Muscle layer of colon (tissue), 2 donors: ENCODE measurements around the gene TP53I13.
"Not testable (repeated sequence)": the region's sequence is repeated elsewhere in the genome, so short reads cannot be mapped to it uniquely, and the experiment has no call there.

ENCODE experiments used
- H3K27ac ChIP-seq: one replicate; pipeline ENCODE4 v1.7.0; 2013; ENCODE audit warnings: low read depth, mild to moderate bottlenecking, low read length, moderate library complexity
- H3K27me3 ChIP-seq, 2 donors: one replicate each; pipeline ENCODE4 v1.7.0; 2013; ENCODE audit warnings: low read length in 2 of 2, mild to moderate bottlenecking in 2 of 2; ENCODE audit not compliant: insufficient read depth in 2 of 2, control insufficient read depth in 1 of 2
- H3K36me3 ChIP-seq: one replicate; pipeline ENCODE4 v1.7.0; 2013; ENCODE audit warnings: mild to moderate bottlenecking, low read length; ENCODE audit not compliant: insufficient read depth
- H3K4me1 ChIP-seq: one replicate; pipeline ENCODE4 v1.7.0; 2013; ENCODE audit warnings: mild to moderate bottlenecking, low read length; ENCODE audit not compliant: insufficient read depth
- H3K4me3 ChIP-seq, 2 donors: one replicate each; pipeline ENCODE4 v1.7.0; 2013; ENCODE audit warnings: low read length in 2 of 2, low read depth in 1 of 2, mild to moderate bottlenecking in 1 of 2, moderate library complexity in 1 of 2
- H3K9ac ChIP-seq: one replicate; pipeline ENCODE4 v1.7.0; 2013; ENCODE audit warnings: low read length
- H3K9me3 ChIP-seq: one replicate; pipeline ENCODE4 v1.7.0; 2013; ENCODE audit warnings: mild to moderate bottlenecking, low read length
- donor health status: abdominal sarcoma.
- donor health status: Adenocarcinoma of cecum.

TP53I13 gene

GRCh38 chr17:29558139-29558538 is 10.4 kb upstream of the TP53I13 start:
- H3K4me1 ChIP-seq, H3K36me3 ChIP-seq, H3K27me3 ChIP-seq, H3K9me3 ChIP-seq, H3K4me3 ChIP-seq, H3K27ac ChIP-seq, H3K9ac ChIP-seq: not testable (repeated sequence)

- no peaks in the 10 kb centered on the region for H3K9me3 ChIP-seq
- H3K4me1 ChIP-seq: peaks cover 8% of the 10 kb centered on the region
- no peak overlapping the region for H3K9ac ChIP-seq
- H3K36me3 ChIP-seq: peaks cover 5% of the 10 kb centered on the region
- no peaks in the 10 kb centered on the region for H3K27me3 ChIP-seq
- H3K4me3 ChIP-seq: no peak overlapping the region
- no peak overlapping the region for H3K27ac ChIP-seq
These were observed 8.9 kb upstream of the TP53I13 start for GRCh38 chr17:29559640-29560039.

GRCh38 chr17:29560316-29560715 is 8.2 kb upstream of the TP53I13 start:
- Histone ChIP-seq H3K36me3 (peaks cover 5% of the 10 kb centered on the region), H3K4me3 (no peak overlapping the region), H3K9ac (no peak overlapping the region), H3K27ac (no peak overlapping the region), H3K27me3 (no peaks in the 10 kb centered on the region), H3K4me1 (peaks cover 8% of the 10 kb centered on the region), H3K9me3 (no peaks in the 10 kb centered on the region)

GRCh38 chr17:29561554-29562517 is 6.7 kb upstream of the TP53I13 start:
- Histone ChIP-seq H3K27ac (no peak overlapping the region), H3K4me1 (peaks cover 13% of the 10 kb centered on the region), H3K36me3 (peaks cover 5% of the 10 kb centered on the region), H3K9me3 (no peaks in the 10 kb centered on the region), H3K4me3 (no peak overlapping the region), H3K27me3 (no peaks in the 10 kb centered on the region), H3K9ac (no peak overlapping the region)

- Histone ChIP-seq H3K9me3 (no peaks in the 10 kb centered on the region), H3K27ac (no peak overlapping the region), H3K4me1 (peaks cover 13% of the 10 kb centered on the region), H3K36me3 (peaks cover 5% of the 10 kb centered on the region), H3K4me3 (no peak overlapping the region), H3K27me3 (no peaks in the 10 kb centered on the region), H3K9ac (no peak overlapping the region)
These were observed 5.9 kb upstream of the TP53I13 start for GRCh38 chr17:29562615-29563014.

- no peak overlapping the region for H3K27ac ChIP-seq
- peaks cover 13% of the 10 kb centered on the region for H3K4me1 ChIP-seq
- no peaks in the 10 kb centered on the region for H3K9me3 ChIP-seq
- H3K9ac ChIP-seq: no peak overlapping the region
- H3K4me3 ChIP-seq: no peak overlapping the region
- peaks cover 5% of the 10 kb centered on the region for H3K36me3 ChIP-seq
- H3K27me3 ChIP-seq: no peaks in the 10 kb centered on the region
These were observed 4.7 kb upstream of the TP53I13 start for GRCh38 chr17:29563816-29564215.

- Histone ChIP-seq H3K4me1 (peaks cover 21% of the 10 kb centered on the region), H3K27me3 (no peaks in the 10 kb centered on the region)
These were observed 2.6 kb upstream of the TP53I13 start for GRCh38 chr17:29565643-29566472.

GRCh38 chr17:29566473-29567303 is 1.8 kb upstream of the TP53I13 start, which contains the start of gene ABHD15:
TSS of gene ABHD15 (minus strand) at chr17:29567037. CDS start at chr17:29566966, 71 bp downstream.
- peak within 1 kb of the TSS; percentile 65 to 88 for H3K4me3 ChIP-seq
- no peaks in the 10 kb centered on the region for H3K27me3 ChIP-seq
- H3K9me3 ChIP-seq: no peaks in the 10 kb centered on the region
- H3K36me3 ChIP-seq: peaks cover 5% of the 10 kb centered on the region
- H3K27ac ChIP-seq: peak within 1 kb of the TSS; percentile 36
- H3K9ac ChIP-seq: peak within 1 kb of the TSS; percentile 27
- peaks cover 13% of the 10 kb centered on the region for H3K4me1 ChIP-seq

More at GRCh38 chr17:29565643-29566472, 2.6 kb upstream of the TP53I13 start:
- H3K4me3 ChIP-seq: peak overlapping the region; percentile 53 to 54
- H3K27ac ChIP-seq: peak overlapping the region; percentile 31
- H3K9ac ChIP-seq: no peak overlapping the region
- H3K9me3 ChIP-seq: no peaks in the 10 kb centered on the region
- H3K36me3 ChIP-seq: peaks cover 5% of the 10 kb centered on the region

- Histone ChIP-seq H3K4me1 (peaks cover 18% of the 10 kb centered on the region), H3K27ac (peak overlapping the region; percentile 36), H3K9ac (peak overlapping the region; percentile 27)
These were observed 1.3 kb upstream of the TP53I13 start for GRCh38 chr17:29567304-29567553.

GRCh38 chr17:29567554-29568330 is 759 bp upstream of the TP53I13 start:
- Histone ChIP-seq H3K27ac (peak overlapping the region; percentile 36), H3K27me3 (no peaks in the 10 kb centered on the region), H3K9ac (peak overlapping the region; percentile 27), H3K9me3 (no peaks in the 10 kb centered on the region), H3K4me3 (peak overlapping the region; percentile 65 to 88), H3K36me3 (no peaks in the 10 kb centered on the region), H3K4me1 (peaks cover 19% of the 10 kb centered on the region)

More at GRCh38 chr17:29567304-29567553, 1.3 kb upstream of the TP53I13 start:
- Histone ChIP-seq H3K27me3 (no peaks in the 10 kb centered on the region), H3K4me3 (peak overlapping the region; percentile 65 to 88), H3K9me3 (no peaks in the 10 kb centered on the region), H3K36me3 (peaks cover under 1% of the 10 kb centered on the region)
